HG03025 (cell line): Measurements from ENCODE around the gene HIPK3.
"Not testable (repeated sequence)": the region's sequence is repeated elsewhere in the genome, so short reads cannot be mapped to it uniquely, and the experiment has no call there.

Experiments used
- ATAC-seq: cut with Tn5 transposase; IDR thresholded peaks from one replicate; pipeline ENCODE4 v1.9.1; 2021; ENCODE audit warnings: mild to moderate bottlenecking, moderate library complexity; ENCODE audit not compliant: unreplicated experiment, low FRiP score

HIPK3 gene

GRCh38 chr11:33257160-33257896, at the start of gene HIPK3:
HIPK3 (plus strand) TSS chr11:33257381.
- peak; percentile 74 for ATAC-seq

GRCh38 chr11:33207408-33207985, 49.7 kb upstream of the HIPK3 start:
- no peak for ATAC-seq

- no peak for ATAC-seq
Measured at GRCh38 chr11:33208150-33208549, 49.0 kb upstream of the HIPK3 start.

- no peak for ATAC-seq
Measured at GRCh38 chr11:33211153-33211552, 46.0 kb upstream of the HIPK3 start.

GRCh38 chr11:33211580-33211979, 45.6 kb upstream of the HIPK3 start:
- no peak for ATAC-seq

GRCh38 chr11:33214187-33214586, 43.0 kb upstream of the HIPK3 start:
- no peak for ATAC-seq

GRCh38 chr11:33214767-33215166, 42.4 kb upstream of the HIPK3 start:
- ATAC-seq, result no peak

GRCh38 chr11:33216676-33217075, 40.5 kb upstream of the HIPK3 start:
- not testable (repeated sequence) for ATAC-seq

GRCh38 chr11:33222052-33222750, 35.0 kb upstream of the HIPK3 start:
- ATAC-seq, result no peak

GRCh38 chr11:33225371-33225770, 31.8 kb upstream of the HIPK3 start:
- ATAC-seq, result no peak

- no peak for ATAC-seq
Measured at GRCh38 chr11:33227578-33228261, 29.5 kb upstream of the HIPK3 start.

- ATAC-seq, result no peak
Measured at GRCh38 chr11:33234397-33235190, 22.6 kb upstream of the HIPK3 start.

GRCh38 chr11:33237039-33237597, 20.1 kb upstream of the HIPK3 start:
- ATAC-seq, result no peak

- no peak for ATAC-seq
Measured at GRCh38 chr11:33242575-33242974, 14.6 kb upstream of the HIPK3 start.

GRCh38 chr11:33243654-33244053, 13.5 kb upstream of the HIPK3 start:
- not testable (repeated sequence) for ATAC-seq

- no peak for ATAC-seq
Measured at GRCh38 chr11:33248416-33248971, 8.7 kb upstream of the HIPK3 start.

- no peak for ATAC-seq
Measured at GRCh38 chr11:33256031-33256812, 959 bp upstream of the HIPK3 start.

- ATAC-seq, result no peak
Measured at GRCh38 chr11:33256813-33257159, 395 bp upstream of the HIPK3 start.
